Skin epidermis (tissue), 12 donors: Measurements from ENCODE around the gene DAPK2.
A peak's percentile ranks its signal among the peaks of the same experiment; 100 is the strongest.

Experiments
- H3K27ac ChIP-seq, 21 experiments: fragments of 200-600 bp; sonication (generic) in 11 of 21; one replicate each; pipeline ENCODE4 v1.5.0; 2020; ENCODE audit warnings: mild to moderate bottlenecking in 3 of 21, inconsistent platforms in 2 of 21, moderate library complexity in 2 of 21
- H3K4me3 ChIP-seq, 7 experiments: fragments of 200-600 bp; sonication (generic) in 2 of 7; one replicate each; pipeline ENCODE4 v1.5.0; 2020; ENCODE audit warnings: inconsistent platforms in 2 of 7, mild to moderate bottlenecking in 2 of 7, moderate library complexity in 1 of 7

DAPK2 gene

GRCh38 chr15:63861946-63862517 is 184.3 kb downstream of the DAPK2 start:
- no peak overlapping the region for H3K27ac ChIP-seq
- no peak overlapping the region for H3K4me3 ChIP-seq

GRCh38 chr15:63860555-63860954 is 185.7 kb downstream of the DAPK2 start:
- Histone ChIP-seq H3K4me3 (no peak overlapping the region), H3K27ac (peak overlapping the region in 8 of 21 experiments; percentile 11 to 79 (median 28))

- peak overlapping the region in 8 of 21 experiments; percentile 11 to 79 (median 28) for H3K27ac ChIP-seq
- H3K4me3 ChIP-seq: no peak overlapping the region
Observed at GRCh38 chr15:63860155-63860554, 186.1 kb downstream of the DAPK2 start.

GRCh38 chr15:63858881-63859280 is 187.4 kb downstream of the DAPK2 start:
- H3K27ac ChIP-seq: no peak overlapping the region

GRCh38 chr15:63858448-63858847 is 187.8 kb downstream of the DAPK2 start:
- Histone ChIP-seq H3K27ac (peak overlapping the region in 2 of 21 experiments; percentile 28 to 31), H3K4me3 (no peak overlapping the region)

More at GRCh38 chr15:63858881-63859280, 187.4 kb downstream of the DAPK2 start:
- no peak overlapping the region for H3K4me3 ChIP-seq

GRCh38 chr15:63857461-63857856 is 188.8 kb downstream of the DAPK2 start:
- Histone ChIP-seq H3K27ac (peak overlapping the region in 4 of 21 experiments; percentile 14 to 32 (median 30)), H3K4me3 (no peak overlapping the region)
